Measurements from ENCODE around the gene MED9. TPM values are rescaled to one million over a fixed set of nuclear protein-coding genes. Genes with fewer than 3 reads are reported as not detected.

Gene MED9
- total RNA-seq, 2 donors from 2014 or later, result 18.4 to 20.5 TPM

DNA sequence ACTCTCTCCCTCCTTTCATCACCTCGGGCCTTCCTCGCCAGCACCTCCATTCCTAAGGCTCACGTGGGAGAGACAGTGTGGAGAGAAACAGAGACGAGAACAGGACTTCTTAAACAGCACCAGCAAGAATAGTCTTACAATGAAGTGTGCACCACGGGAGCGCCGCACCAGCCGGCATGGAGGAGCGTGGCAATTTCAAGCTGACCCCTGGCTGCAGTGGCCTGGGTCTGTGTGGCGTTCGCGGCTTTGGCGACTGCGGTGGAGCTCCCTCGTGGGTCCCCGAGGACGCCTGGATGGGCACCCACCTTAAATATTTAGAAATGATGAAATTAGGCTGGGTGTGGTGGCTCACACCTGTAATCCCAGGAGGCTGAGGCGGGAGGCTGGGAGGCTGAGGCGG lies 20.5 kb upstream of the MED9 start:
- no peak overlapping the region for H3K4me3 ChIP-seq (ENCODE audit: low read length)
- no peak overlapping the region for H3K27ac ChIP-seq (ENCODE audit: low read depth, low read length)
- 90 to 94% methylated on average over 12 to 19 of the region's 19 CpGs for WGBS, 2 experiments (ENCODE audit: insufficient coverage in 1 of 2, insufficient read length in 1 of 2)
- H3K27me3 ChIP-seq (ENCODE audit: control insufficient read depth, insufficient read depth, low read length, poor library complexity, severe bottlenecking), result no peaks in the 10 kb centered on the region
- Mint-ChIP-seq H3K9me3 (peaks cover 8% of the 10 kb centered on the region), H3K36me3 (ENCODE audit: low read depth) (no peaks in the 10 kb centered on the region), H3K27ac (no peak overlapping the region), H3K4me3 (no peak overlapping the region), H3K4me1 (no peaks in the 10 kb centered on the region), H3K27me3 (ENCODE audit: insufficient read depth) (peaks cover 6% of the 10 kb centered on the region)
- H3K9me3 ChIP-seq (ENCODE audit: control insufficient read depth, low read length), result no peaks in the 10 kb centered on the region
- TF ChIP-seq, protein P1, sequence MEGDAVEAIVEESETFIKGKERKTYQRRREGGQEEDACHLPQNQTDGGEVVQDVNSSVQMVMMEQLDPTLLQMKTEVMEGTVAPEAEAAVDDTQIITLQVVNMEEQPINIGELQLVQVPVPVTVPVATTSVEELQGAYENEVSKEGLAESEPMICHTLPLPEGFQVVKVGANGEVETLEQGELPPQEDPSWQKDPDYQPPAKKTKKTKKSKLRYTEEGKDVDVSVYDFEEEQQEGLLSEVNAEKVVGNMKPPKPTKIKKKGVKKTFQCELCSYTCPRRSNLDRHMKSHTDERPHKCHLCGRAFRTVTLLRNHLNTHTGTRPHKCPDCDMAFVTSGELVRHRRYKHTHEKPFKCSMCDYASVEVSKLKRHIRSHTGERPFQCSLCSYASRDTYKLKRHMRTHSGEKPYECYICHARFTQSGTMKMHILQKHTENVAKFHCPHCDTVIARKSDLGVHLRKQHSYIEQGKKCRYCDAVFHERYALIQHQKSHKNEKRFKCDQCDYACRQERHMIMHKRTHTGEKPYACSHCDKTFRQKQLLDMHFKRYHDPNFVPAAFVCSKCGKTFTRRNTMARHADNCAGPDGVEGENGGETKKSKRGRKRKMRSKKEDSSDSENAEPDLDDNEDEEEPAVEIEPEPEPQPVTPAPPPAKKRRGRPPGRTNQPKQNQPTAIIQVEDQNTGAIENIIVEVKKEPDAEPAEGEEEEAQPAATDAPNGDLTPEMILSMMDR (conservative IDR thresholded peaks at IDR 0.05), result no peak
- DNase-seq, result no peak
- no peak overlapping the region for H3K9ac ChIP-seq (ENCODE audit: extremely low read depth, low read length, poor library complexity, severe bottlenecking)
- H3K36me3 ChIP-seq (ENCODE audit: control insufficient read depth, insufficient read depth, low read length), result no peaks in the 10 kb centered on the region
- no peaks in the 10 kb centered on the region for H3K4me1 ChIP-seq (ENCODE audit: control insufficient read depth, insufficient read depth, low read length)

DNA sequence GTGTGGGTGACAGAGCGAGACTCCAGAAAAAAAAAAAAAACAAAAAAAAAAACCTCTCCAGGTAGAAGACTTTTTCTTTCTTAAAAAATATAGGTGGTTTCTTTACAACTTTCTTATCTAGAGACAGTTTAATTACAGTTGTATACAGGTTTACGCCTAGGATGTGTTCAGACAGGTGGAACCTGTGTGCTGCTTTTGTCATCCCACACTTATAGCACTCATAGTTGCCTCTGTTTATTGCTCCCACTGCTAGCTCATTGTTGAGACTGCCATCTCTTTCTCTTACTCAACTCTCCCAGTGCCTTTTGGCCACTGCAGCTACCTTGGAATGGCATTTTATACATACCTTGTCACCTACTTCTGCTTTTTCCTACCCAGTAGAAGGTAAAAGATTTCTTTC lies 19.1 kb upstream of the MED9 start:
- 96 to 100% methylated on average over 1 of the region's 2 CpGs for WGBS, 2 experiments (ENCODE audit: insufficient coverage in 1 of 2, insufficient read length in 1 of 2)
- Mint-ChIP-seq H3K4me1 (no peaks in the 10 kb centered on the region), H3K9me3 (peaks cover 8% of the 10 kb centered on the region), H3K4me3 (no peak overlapping the region), H3K27me3 (ENCODE audit: insufficient read depth) (peaks cover 6% of the 10 kb centered on the region), H3K27ac (no peak overlapping the region), H3K36me3 (ENCODE audit: low read depth) (no peaks in the 10 kb centered on the region)
- Histone ChIP-seq H3K27ac (ENCODE audit: low read depth, low read length) (no peak overlapping the region), H3K4me1 (ENCODE audit: control insufficient read depth, insufficient read depth, low read length) (no peaks in the 10 kb centered on the region), H3K27me3 (ENCODE audit: control insufficient read depth, insufficient read depth, low read length, poor library complexity, severe bottlenecking) (no peaks in the 10 kb centered on the region), H3K9ac (ENCODE audit: extremely low read depth, low read length, poor library complexity, severe bottlenecking) (no peak overlapping the region), H3K36me3 (ENCODE audit: control insufficient read depth, insufficient read depth, low read length) (no peaks in the 10 kb centered on the region), H3K9me3 (ENCODE audit: control insufficient read depth, low read length) (no peaks in the 10 kb centered on the region), H3K4me3 (ENCODE audit: low read length) (no peak overlapping the region)
- TF ChIP-seq, protein P1 (conservative IDR thresholded peaks at IDR 0.05), result no peak
- no peak for DNase-seq

DNA sequence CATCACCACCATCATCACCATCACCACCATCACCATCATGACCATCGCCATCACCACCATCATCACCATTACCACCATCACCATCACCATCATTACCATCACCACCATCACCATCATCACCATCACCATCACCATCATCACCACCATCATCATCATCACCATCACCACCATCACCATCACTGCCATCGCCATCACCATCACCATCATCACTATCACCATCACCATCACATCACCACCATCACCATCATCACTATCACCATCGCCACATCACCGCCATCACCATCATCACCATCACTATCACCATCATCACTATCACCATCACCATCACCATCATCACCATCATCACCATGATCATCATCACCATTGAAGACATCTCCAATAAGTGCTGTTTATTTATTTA lies 16.8 kb upstream of the MED9 start:
- Histone ChIP-seq H3K4me3 (ENCODE audit: low read length) (no peak overlapping the region), H3K9me3 (ENCODE audit: control insufficient read depth, low read length) (no peaks in the 10 kb centered on the region), H3K27ac (ENCODE audit: low read depth, low read length) (no peak overlapping the region), H3K36me3 (ENCODE audit: control insufficient read depth, insufficient read depth, low read length) (no peaks in the 10 kb centered on the region), H3K27me3 (ENCODE audit: control insufficient read depth, insufficient read depth, low read length, poor library complexity, severe bottlenecking) (peaks cover 6% of the 10 kb centered on the region), H3K4me1 (ENCODE audit: control insufficient read depth, insufficient read depth, low read length) (no peaks in the 10 kb centered on the region), H3K9ac (ENCODE audit: extremely low read depth, low read length, poor library complexity, severe bottlenecking) (no peak overlapping the region)
- DNase-seq, result no peak
- Mint-ChIP-seq H3K4me1 (no peaks in the 10 kb centered on the region), H3K36me3 (ENCODE audit: low read depth) (no peaks in the 10 kb centered on the region), H3K4me3 (no peak overlapping the region), H3K9me3 (peaks cover 8% of the 10 kb centered on the region), H3K27ac (no peak overlapping the region), H3K27me3 (ENCODE audit: insufficient read depth) (peaks cover 21% of the 10 kb centered on the region)
- TF ChIP-seq, protein P1 (conservative IDR thresholded peaks at IDR 0.05), result no peak
- 96 to 97% methylated on average over 3 to 4 of the region's 4 CpGs for WGBS, 2 experiments (ENCODE audit: insufficient coverage in 1 of 2, insufficient read length in 1 of 2)
